Measurements from ENCODE around the gene FAM9C. TPM values are rescaled to one million over a fixed set of nuclear protein-coding genes. Genes with fewer than 3 reads are reported as not detected.

Gene FAM9C
- total and polyA plus RNA-seq, 9 of the 15 experiments (the other 6 are each of a cell fraction or from before 2014, with no cell fraction given): not detected

DNA sequence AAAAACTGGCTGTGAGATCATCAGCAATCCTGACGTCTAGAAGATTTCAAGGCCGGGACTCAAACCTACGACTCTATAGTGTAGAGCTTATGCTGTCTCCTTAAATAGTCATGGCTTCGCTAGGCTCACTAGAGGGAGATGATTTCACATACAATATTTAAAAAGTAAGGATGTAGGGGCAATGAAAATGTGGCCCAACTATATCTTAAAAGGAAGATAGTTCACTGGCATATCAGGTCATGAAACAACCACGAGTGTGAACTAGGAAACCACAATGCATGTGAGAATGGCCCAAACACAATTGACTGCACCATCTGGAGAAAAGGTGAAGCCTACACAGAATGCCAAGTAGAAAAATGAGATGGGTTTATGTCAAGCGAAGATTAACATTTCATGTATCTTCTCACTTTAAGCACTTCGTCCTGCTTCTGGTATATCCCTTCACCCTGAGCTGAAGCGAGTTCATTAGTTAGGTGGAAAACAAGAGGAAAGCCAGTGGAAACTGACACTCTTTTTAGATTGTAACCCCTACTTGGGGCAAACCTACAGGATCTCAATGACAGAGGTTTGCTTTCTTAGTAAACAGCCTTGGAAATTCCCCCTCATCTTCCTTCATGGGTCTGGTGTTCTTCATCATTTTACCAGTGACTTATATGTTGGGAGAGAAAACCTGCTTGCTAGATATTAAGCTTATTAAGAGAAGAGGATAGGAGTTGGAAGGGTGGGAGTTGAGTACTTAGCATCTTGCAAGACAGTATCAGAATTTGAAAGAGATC, 17.4 kb downstream of the FAM9C start:
- no peaks in the 10 kb centered on the region for H4K20me1 ChIP-seq (replicated peaks; ENCODE audit: control insufficient read depth, insufficient read depth, low read length)
- FAIRE-seq: no peak
- no peaks in the 10 kb centered on the region for H3K27me3 ChIP-seq (ENCODE audit: control insufficient read depth in 2 of 2, insufficient read depth in 2 of 2, low read length in 2 of 2)
- TF ChIP-seq POLR3G (IDR thresholded peaks at IDR 0.05; ENCODE audit: extremely low read depth, insufficient read length, insufficient replicate concordance) (no peak), SIRT6 (IDR thresholded peaks at IDR 0.05; ENCODE audit: low read depth, low read length) (no peak), CSDE1 (IDR thresholded peaks at IDR 0.05) (no peak), FOXA3 (CRISPR knock-in tag; conservative IDR thresholded peaks at IDR 0.05 in 1 of 2, IDR thresholded peaks at IDR 0.05 in 1 of 2) (no peak), MIER1 (IDR thresholded peaks at IDR 0.05; ENCODE audit: low read depth) (no peak), MTF1 (CRISPR knock-in tag; IDR thresholded peaks at IDR 0.05; ENCODE audit: borderline replicate concordance) (no peak), SAFB (IDR thresholded peaks at IDR 0.05; ENCODE audit: borderline replicate concordance, low read depth, low read length) (no peak)
- TF ChIP-seq, protein P1, sequence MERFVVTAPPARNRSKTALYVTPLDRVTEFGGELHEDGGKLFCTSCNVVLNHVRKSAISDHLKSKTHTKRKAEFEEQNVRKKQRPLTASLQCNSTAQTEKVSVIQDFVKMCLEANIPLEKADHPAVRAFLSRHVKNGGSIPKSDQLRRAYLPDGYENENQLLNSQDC (CRISPR knock-in tag; IDR thresholded peaks at IDR 0.05): no peak
- TF ChIP-seq, protein P2, sequence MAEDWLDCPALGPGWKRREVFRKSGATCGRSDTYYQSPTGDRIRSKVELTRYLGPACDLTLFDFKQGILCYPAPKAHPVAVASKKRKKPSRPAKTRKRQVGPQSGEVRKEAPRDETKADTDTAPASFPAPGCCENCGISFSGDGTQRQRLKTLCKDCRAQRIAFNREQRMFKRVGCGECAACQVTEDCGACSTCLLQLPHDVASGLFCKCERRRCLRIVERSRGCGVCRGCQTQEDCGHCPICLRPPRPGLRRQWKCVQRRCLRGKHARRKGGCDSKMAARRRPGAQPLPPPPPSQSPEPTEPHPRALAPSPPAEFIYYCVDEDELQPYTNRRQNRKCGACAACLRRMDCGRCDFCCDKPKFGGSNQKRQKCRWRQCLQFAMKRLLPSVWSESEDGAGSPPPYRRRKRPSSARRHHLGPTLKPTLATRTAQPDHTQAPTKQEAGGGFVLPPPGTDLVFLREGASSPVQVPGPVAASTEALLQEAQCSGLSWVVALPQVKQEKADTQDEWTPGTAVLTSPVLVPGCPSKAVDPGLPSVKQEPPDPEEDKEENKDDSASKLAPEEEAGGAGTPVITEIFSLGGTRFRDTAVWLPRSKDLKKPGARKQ (CRISPR knock-in tag; IDR thresholded peaks at IDR 0.05): no peak
- TF ChIP-seq, protein P3, sequence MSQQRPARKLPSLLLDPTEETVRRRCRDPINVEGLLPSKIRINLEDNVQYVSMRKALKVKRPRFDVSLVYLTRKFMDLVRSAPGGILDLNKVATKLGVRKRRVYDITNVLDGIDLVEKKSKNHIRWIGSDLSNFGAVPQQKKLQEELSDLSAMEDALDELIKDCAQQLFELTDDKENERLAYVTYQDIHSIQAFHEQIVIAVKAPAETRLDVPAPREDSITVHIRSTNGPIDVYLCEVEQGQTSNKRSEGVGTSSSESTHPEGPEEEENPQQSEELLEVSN (IDR thresholded peaks at IDR 0.05; ENCODE audit: borderline replicate concordance in 1 of 2, extremely low read depth in 1 of 2, insufficient read depth in 1 of 2, insufficient read length in 1 of 2, low read depth in 1 of 2, low read length in 1 of 2, poor library complexity in 1 of 2, severe bottlenecking in 1 of 2): no peak
- intact Hi-C loops (cut with micrococcal nuclease): no loop called here
- H3K4me3 ChIP-seq: no peak overlapping the region
- in situ Hi-C loops (cut with MboI): no loop called here
- BruUV-seq (replicated peaks): no TSS peak
- H2AFZ ChIP-seq (ENCODE audit: low read depth, low read length): peak overlapping the region; percentile 16; the same call in 1 of the 2 replicates
- ChIA-PET CTCF (ENCODE audit: low intra/inter-chr PET ratio) (no interaction called here), POLR2A (no interaction called here)
- no peak for DNase-seq (ENCODE audit: extremely low read depth in 1 of 4, low spot score in 3 of 4)
- H3K4me2 ChIP-seq (ENCODE audit: insufficient read depth, low read length): no peak overlapping the region
- no peaks in the 10 kb centered on the region for H3K36me3 ChIP-seq (ENCODE audit: control insufficient read depth, insufficient read depth, low read length)
- 58% methylated on average over 8 of the region's 8 CpGs for WGBS (ENCODE audit: insufficient coverage, low coverage, missing lambda C conversion rate)
- peaks cover 0 to 9% of the 10 kb centered on the region in 2 experiments; a peak in 4 of 5 replicates for H3K4me1 ChIP-seq (replicated peaks in 1 of 2; ENCODE audit: control insufficient read depth in 2 of 2, insufficient read depth in 2 of 2, low read length in 2 of 2)
- H3K9me1 ChIP-seq (ENCODE audit: control insufficient read depth, insufficient read depth, low read length): no peaks in the 10 kb centered on the region
- no peak overlapping the region for H3K27ac ChIP-seq (ENCODE audit: extremely low read depth, low read depth, low read length)
- ATAC-seq: no peak
- no peaks in the 10 kb centered on the region for H3K9me3 ChIP-seq (replicated peaks; ENCODE audit: control insufficient read depth, insufficient read depth, low read depth, low read length)
- H3K79me2 ChIP-seq (ENCODE audit: control insufficient read depth, insufficient read depth, low read length): no peaks in the 10 kb centered on the region
- H3K9ac ChIP-seq (ENCODE audit: insufficient read depth in 1 of 2, low read depth in 2 of 2, low read length in 2 of 2): no peak overlapping the region
